Measurements from ENCODE around the gene CKS2.

Gene CKS2

DNA sequence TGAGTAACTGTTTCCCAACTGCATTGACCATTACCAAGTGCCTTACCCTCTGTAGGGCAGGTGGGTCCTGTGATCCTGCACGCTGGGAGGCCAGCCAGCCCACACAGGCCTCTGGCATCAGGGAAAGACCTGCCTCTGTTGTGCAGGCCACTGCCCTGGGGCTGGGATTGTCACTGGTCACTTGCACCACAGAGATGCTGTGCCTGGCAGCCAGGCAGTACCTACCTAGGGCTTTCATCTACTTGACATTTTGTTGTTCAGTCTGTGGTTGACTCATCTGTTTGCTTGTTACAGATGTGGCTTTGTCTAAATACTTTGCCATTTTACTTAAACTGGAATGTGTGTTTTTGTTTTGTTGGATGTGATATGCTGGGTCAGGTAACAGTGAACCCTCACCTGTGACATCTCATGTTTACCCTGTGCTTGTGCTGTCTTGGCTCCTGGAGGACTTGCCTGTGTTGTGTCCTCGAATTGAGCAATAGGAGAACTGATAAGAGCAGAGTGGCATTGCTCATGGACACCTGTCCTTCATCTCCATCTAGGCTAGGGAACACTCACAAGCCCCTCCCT lies 40.1 kb downstream of the CKS2 start:
- no peak for DNase-seq

DNA sequence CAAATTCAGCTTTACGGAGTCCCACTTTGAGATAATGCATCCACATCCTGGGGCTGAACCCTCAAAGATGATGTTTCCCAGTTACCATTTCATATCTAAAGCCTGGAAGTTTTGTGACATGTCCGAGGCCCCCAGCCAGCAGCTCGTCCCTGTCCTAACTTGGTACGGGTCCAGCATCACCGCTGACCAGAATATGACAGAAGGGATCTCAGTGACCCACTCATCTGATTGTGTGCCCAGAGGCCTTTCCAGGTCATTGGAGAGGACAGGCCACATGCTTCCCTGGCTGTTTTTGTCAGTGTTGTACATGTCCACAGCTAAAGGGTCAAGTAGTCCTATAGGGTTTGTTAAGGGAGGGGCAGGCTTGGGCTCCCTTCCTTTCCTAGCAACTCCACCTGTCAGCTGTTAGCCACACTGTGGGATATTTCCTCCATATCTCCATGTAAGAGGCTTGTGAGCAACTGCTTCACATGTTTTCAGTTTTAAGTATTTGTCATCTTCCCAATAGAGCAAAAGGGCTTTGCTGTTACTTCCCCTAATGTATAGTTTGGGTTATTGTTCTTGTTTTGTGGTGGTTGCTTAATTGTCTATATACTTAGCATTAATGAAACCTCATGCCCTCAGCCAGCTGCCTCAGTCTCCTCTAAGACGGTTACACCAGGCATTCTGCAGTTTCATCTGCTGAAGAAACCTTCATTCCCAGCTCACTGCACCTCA lies 40.7 kb downstream of the CKS2 start:
- no peak for DNase-seq

DNA sequence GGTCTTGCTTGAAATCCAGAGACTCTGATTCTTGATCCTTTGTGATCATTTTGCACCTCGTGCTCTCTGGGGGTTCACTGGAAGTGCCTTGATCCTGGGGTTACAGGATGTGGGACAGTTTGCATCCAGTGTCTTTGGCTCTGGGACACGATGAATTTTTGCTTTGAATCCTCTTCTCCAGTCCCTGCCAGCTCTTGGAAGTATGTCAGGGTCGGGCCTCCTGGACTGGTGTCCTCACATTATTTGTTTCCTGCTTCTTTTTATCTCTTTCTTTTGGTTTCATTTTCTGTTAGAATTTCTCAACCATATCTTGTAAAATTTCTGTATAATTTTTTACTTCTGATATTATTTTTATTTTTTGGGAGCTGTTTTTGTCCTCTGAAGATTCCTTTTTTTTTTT lies 41.5 kb downstream of the CKS2 start:
- no peak for DNase-seq

DNA sequence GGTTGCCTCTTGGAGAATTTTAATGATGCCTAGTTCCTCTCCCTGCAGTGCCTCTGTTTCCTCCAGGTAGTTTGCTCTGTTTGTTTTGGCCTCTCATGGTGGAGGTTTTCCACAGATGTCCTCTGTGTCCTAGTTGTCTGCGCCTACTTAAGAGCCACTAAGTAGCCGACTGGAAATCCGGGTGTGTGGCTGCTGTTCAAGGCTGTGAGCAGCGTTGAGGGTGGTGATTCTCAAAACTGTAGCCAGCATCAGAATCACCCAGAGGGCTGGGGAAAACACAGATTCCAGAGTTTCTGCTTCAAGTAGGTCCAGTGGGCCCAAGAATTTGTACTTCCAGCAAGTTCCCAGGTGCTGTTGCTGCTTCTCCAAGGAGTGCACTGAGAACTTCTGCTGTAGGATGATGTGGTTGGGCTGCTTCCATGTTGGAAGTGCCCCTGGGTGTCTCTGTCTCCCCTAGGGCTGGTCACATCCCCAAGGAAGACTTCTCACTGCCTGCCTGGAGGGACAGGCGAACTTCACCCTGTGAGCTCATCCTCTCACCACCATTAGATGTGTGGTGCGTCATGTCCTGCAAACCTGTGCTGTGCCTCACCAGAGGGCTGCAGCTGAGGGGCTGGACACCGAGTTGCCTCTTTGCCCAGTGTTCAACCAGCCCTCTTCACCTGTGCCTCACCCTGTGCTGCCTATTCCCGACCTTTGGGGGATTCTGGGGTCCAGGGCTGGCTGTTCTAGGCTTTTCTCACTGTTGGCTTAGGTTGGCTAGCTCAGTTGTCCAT lies 42.1 kb downstream of the CKS2 start:
- DNase-seq: no peak

DNA sequence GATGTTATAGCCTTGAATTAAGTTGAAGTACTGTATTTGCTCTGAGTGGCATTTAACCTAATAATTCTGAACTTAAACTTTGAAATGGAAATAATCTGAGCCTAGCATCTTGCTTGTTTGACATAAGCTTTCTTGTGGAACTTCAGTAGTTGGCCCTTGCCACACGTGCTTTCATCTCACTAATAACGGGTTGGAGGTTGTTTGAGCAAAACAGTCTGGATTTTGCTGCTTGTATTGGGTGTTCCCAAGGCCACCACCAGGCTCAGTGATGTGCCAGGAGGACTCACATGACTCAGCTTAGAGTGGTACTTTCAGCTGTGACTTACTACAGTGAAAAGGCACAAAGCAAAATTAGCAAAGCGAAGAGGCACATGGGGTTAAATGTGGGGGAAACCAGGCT lies 43.0 kb downstream of the CKS2 start:
- DNase-seq: no peak

DNA sequence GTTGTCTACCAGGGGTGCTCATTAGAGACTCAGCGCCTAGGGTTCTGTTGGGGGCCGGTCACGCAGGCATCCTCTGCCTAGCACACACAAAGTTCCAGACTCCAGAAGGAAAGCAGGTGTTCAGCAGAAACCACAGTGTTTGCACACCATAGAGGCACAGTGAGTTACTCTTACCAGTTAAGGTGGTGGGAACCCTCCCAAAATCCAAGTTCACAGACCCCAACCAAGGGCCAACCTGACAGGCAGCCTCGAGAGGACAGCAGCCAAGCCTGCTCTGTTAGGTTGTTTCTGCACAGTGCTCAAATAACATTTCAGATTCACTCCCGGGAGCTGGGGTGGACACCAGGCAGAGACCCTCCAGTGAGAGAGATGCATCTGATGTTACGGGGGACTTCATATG lies 43.5 kb downstream of the CKS2 start:
- no peak for DNase-seq

DNA sequence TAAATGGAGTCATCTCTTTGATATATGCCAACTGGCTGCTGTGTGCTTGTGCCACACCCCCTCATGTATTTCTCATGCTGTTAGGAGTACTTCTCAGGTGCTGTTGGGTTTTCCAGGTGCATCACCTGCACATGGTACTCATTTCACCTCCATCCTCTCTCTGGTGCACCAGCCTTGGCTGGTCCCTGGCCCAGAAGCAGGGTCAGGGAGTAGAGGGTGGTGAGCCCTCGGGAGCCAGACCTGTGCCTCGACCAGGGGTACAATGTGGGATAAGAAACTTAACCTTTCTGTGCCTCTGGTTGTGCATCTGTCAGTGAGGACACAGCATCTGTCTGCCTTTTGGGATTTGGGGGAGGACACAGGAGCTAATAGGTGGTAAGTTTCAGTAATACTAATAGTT lies 45.8 kb downstream of the CKS2 start:
- DNase-seq: no peak

DNA sequence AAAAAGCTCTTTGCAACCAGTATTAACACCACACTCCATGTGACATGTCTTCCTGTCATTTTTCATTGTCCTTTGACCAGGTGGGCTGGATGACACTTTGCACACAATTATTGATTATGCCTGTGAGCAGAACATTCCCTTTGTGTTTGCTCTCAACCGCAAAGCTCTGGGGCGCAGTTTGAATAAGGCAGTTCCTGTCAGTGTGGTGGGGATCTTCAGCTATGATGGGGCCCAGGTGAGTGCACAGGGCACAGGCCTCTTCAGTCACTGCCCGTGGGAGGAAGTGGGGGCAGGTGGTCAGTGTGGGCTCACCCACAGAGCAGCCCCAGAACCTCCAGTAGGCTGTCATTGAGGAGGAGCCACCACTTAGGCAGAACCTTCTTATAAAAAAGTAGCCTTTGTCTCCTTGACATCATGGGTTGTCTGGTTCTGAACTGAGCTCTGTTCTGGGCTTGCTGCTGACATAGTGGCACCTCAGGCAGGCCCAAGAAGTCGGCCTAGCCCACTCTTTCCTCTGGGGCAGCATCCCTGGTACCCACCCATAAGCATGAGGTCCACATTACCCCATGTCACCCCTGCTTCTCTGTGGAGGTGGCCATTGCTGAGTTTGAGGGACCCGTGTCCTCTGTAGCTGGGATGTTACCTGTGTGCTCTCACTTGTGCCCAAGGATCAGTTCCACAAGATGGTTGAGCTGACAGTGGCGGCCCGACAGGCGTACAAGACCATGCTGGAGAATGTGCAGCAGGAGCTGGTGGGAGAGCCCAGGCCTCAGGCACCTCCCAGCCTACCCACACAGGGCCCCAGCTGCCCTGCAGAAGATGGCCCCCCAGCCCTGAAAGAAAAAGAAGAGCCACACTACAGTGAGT lies 46.6 kb downstream of the CKS2 start:
- DNase-seq: no peak

DNA sequence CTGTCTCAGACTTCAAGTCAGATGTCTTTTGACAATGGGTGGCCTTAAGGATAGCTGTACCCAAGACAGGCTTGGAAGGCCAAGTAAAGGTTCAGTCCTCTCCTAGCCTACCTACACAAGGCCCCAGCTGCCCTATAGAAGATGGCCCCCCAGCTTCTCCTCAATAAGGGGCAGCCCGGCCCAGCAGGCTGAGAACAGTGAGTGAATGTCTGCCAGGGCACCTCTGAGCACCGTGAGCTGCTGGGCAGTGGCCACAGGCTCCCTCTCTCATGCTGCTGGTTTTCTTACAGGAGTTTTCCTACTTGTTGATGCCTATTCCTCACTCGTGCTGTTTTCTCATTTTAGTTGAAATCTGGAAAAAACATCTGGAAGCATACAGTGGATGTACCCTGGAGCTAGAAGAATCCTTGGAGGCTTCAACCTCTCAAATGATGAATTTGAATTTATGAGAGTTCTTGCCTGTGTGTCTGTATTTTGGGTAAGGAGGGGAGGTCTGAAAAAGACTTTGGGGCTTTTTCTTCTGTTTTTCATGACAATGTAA lies 47.5 kb downstream of the CKS2 start:
- no peak for DNase-seq

DNA sequence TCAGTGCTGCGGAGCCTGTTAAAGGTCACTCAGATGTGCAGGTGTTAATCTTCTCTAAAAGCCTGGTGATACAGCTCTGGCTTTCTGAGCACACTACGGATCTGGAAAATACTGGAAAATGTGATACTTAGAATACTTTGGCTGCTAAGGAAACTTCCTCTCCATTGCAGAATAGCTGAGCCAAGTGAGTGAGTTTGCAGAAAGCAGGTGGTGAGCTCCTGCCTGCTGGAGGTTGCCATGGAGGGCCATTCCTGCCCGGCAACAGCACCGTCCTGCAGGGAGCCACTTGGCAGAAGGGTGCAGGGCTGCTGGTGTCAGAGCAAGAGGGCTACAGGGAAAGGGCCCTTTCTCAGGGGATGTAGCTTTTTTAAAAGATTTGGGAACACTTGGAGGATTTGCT lies 48.0 kb downstream of the CKS2 start:
- DNase-seq: no peak

DNA sequence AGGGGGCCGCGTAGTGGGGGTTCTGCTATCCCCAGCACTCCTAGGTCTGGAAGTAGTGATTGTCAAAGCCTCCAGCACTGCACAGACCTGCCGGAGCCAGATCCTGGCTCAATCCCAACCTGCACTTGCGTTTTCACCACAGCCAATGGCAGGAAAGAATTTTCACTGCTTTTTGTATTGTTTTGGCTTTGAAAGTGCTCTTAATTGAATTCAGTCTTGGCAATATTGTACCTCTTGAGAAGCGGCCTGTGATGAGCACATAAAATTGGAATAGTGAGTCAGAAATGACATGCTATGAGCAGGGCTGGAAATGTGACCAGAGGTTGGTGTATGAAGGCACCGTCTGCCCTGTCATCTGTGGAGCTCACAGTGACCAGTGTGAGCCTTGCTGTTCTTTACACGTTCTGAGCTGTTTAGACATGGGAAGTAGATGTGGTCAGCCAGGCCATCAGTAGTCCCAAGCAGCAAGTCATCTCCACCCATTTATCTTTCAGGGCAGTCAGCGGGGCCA lies 48.8 kb downstream of the CKS2 start:
- no peak for DNase-seq

DNA sequence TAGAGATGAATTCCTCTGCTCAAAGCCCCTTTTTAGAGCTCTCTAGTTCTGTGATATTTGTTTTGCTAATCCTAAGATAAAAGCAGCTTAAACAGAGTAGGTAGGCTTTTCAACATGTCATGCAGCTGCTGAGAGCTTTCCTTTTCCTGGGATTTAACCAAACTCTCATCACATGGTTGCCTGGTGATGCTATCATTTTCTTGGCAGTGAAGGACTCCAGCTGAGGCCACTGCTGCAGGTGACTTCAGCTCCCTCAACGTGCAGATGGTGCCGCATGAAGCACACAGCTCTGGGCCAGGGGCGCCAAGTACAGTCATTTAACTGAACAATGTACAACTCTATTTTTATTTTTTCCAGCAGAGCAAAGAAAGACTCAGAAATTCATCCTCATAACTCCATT lies 49.5 kb downstream of the CKS2 start:
- no peak for DNase-seq

DNA sequence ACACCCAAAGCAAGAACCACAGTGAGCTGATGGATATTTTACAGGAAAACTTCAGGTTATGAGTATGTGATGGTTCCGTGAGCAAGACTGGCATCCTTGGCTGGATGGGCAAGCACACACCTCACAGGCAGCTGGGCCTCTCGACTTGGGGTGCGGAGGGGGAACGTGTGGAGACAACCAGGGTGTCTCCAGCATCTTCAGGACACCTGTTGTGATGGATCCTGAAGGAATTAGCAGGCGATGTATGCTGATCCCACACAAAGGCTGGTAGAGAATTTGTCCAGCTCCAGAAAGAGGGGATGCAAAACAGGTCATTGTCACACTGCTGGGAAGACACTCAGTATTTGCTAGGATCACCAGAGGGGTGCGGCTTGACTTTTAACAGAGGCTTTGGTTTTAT lies 50.0 kb downstream of the CKS2 start:
- no peak for DNase-seq

DNA sequence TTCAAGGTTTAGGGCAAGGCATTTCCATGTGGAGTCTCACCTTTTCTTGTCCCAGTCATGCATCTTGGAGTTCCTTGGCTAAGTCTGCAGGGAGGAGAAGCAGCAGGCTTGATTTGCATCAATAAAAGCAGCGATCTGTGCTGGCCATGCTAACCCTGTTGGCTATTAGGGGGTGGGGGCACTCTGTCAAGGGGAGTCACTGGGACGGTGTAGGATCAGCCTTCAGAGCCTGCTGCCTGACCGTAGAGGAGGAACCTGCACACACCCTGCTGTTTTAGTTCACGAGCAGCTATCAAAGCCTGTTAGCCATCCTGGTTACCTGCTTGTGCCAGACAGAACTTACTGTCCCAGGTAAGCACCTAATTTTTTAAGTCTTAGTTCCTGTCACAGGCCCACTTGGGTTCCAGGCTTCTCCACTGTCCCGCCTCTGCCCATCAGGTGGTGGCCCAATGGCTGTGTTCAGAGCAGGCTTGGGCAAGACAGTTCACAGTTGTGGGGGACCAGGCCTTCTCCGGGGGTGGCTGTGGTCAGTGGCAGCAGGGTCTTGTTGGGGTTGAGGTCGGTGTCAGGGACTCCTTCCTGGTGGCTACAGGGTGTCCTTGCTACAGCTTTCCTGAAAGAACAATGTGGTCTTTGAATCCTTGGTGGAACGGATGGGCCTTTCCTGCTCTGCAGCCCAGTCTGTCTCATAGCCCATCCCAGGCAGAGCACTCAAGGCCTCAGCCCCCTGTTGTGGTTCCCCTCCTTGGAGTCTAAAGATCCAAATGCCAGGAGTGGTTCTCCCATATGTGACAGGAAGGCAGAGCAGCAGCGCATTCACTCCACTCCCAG lies 51.0 kb downstream of the CKS2 start:
- DNase-seq: no peak

DNA sequence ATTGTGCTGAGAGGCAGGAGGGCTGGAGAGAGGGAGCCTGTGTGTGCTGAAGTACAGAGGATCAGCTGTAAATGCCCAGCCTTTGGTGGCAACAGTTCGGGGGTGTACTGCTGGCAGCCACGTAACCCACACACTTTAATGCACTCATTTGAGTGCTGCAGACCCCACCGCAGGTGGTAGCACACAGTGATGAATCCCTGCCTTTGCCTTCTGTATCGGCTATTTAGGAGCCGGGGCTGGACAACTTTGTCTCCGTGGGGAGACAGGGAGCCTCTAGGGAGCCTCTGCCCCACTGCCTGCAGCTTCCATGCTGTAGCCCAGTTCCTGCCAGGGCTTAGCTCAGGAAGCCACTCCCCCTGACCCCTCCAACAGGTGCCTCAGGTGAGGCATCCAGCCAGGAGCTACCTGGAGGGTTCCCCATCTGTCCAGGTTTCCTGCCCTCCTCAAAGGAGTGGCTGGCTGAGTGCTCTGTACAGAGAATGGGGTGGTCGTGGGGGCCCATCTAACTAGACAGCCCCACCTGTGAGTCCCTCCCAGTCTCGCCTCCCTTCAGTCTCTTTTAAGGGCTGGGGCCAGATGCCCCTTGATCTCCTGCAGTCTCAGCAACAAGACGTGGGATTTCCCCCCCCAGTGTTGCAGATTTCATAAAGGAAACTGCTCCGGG lies 51.8 kb downstream of the CKS2 start:
- DNase-seq: no peak

DNA sequence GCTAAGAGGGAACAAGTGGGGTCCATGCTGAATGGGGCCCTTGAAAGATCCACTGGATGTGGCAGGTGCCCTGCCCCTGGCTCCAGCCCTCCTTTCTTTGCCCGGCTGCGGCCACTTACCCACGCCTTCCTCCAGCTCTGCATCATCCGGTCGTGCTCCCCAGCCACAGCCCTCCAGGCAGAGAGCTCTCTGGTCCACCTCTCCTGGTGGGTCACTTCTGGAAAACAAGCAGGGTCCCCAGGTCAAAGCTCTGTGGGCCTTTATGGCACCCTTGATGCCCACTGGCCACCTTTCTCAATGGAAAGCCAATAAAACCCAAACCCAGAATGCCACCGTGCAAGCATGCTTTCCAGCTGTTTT lies 52.3 kb downstream of the CKS2 start:
- DNase-seq: no peak

DNA sequence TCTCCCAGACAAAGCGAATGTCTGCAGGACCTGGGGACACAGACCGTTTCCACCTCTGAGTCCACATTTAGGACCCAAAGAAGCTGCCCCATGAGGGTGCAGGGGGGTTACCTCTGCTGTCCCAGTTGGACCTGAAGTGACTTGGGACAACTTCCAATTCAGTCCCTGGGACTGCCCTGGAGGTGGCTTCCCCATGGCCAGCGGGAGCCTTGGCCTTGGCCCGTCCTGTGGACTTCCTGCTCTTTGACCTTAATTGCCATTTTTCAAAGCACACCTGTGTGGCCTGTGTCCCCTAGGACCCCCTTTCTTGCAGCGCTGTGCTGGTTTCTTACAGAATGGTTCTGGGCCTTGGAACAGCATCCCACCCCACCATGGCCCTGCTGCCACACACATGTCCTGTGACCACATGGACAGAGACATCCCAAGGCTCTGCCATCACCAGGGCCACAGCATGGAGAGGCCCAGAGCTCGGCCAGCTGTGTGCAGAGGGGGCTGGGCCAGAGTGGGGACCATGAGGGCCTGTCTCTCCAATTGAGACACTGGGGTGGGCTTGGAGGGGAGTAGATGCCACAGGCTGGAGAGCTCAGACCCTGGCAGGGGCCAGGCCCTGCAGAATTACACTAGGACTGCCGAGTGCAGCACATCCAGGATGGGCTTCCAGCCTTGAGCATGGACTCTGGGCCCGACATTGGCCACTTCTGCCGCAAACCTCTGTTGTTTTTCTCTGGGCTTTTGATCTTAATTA lies 53.1 kb downstream of the CKS2 start:
- no peak for DNase-seq

DNA sequence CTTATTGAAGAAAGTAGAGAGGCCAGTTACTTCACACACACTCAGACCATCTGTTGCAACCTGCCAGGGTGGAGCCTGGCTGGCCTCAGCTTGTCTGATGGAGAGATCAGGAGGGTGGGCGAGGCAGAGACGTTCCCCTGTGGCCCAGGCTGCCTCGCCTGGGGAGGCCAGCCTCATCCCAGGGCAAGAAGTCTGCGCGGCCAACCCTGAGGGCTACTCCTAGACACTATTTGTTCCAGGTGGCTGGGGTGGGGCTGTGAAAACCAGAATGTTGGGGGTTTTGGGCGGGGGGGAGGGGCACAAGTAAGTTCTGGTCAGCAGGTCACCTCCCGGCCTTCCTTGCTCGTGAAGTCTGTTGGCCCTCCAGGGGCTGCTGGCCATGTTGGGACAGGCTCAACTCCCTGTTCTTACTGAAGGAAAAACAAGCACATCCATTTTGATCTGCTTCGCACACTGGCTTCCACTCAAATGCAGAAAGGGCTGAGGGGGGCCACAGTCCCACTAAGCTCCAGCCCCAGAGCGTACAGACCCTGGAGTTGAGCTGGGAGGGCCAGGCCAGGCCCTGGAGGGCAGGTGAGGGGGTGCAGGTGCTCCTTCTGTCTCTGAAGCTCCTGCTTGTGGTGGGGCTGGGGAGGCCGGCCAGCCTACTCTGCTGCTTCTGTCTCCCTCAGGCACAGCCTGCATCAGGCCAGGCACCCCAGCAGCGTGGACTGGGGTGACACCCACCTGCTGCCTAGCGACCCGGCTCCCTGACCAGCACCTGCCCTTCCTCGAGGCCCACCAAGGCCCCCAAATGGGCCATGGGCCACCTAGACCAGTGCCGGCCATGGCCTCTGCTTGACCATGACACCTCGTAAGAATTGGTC lies 53.9 kb downstream of the CKS2 start:
- DNase-seq: no peak

DNA sequence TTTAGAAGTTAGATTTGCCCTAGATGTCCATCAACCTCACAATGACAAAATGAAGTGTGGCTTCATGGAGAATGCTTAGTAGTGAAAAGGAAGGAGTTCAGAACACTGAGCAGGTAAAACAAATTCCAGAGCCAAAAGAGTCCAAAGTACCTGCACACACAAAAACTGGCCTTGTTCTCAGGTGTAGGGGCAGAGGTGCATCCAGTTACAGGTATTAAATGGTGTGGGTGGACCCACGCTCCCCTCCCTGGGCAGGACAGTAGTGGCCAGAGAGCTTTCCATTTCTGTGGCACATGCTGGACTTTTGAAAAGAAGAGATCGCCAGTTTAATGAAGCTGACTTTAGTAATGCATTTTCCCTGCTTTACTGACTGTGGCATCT lies 54.5 kb downstream of the CKS2 start:
- DNase-seq: no peak
